Measurements from ENCODE around the gene CSGALNACT2.

The CSGALNACT2 gene

DNA sequence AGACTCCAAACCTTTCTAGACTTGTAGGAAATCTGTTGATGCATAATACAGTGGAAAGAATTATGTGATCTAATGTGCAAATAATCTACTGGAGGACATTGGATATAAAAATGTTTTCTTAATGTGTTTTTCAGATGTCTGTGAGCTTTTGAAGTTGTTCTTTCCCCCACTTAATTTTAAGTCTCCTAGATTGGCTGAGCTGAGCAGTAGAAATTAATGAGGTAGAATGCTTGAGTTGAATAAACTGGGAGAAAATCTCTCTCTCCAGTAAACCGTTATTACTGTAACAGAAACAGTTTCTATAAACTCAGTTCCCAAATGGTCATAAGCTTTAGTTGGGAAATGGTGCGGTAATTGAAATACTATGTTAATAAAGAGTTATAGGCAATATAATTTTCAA is 15.7 kb downstream of the CSGALNACT2 start:
- H3K9me3 ChIP-seq (ENCODE audit: insufficient read depth, low read length, severe bottlenecking), result no peaks in the 10 kb centered on the region
- H4K20me1 ChIP-seq (ENCODE audit: insufficient read depth, low read length), result peaks cover 38% of the 10 kb centered on the region
- no peak overlapping the region for H2AFZ ChIP-seq (ENCODE audit: low read depth, low read length)
- H3K4me2 ChIP-seq (ENCODE audit: insufficient read depth, low read length), result no peak overlapping the region
- ATAC-seq (ENCODE audit: insufficient read depth, low read depth) (no peak), DNase-seq (no peak)
- H3K36me3 ChIP-seq (ENCODE audit: insufficient read depth, low read length), result no peaks in the 10 kb centered on the region
- no peak overlapping the region for H3K9ac ChIP-seq (ENCODE audit: low read depth, low read length)
- H3K4me1 ChIP-seq (ENCODE audit: insufficient read depth, low read length), result no peaks in the 10 kb centered on the region; the same call in 1 of the 2 replicates
- TF ChIP-seq, protein P1, sequence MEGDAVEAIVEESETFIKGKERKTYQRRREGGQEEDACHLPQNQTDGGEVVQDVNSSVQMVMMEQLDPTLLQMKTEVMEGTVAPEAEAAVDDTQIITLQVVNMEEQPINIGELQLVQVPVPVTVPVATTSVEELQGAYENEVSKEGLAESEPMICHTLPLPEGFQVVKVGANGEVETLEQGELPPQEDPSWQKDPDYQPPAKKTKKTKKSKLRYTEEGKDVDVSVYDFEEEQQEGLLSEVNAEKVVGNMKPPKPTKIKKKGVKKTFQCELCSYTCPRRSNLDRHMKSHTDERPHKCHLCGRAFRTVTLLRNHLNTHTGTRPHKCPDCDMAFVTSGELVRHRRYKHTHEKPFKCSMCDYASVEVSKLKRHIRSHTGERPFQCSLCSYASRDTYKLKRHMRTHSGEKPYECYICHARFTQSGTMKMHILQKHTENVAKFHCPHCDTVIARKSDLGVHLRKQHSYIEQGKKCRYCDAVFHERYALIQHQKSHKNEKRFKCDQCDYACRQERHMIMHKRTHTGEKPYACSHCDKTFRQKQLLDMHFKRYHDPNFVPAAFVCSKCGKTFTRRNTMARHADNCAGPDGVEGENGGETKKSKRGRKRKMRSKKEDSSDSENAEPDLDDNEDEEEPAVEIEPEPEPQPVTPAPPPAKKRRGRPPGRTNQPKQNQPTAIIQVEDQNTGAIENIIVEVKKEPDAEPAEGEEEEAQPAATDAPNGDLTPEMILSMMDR (IDR thresholded peaks at IDR 0.05; ENCODE audit: borderline replicate concordance, extremely low read depth, low read length, poor library complexity, severe bottlenecking), result no peak
- no peak for TF ChIP-seq EZH2 (IDR thresholded peaks at IDR 0.05; ENCODE audit: borderline replicate concordance, low read depth, low read length, severe bottlenecking)
- no peak overlapping the region for H3K4me3 ChIP-seq (ENCODE audit: low read depth in 1 of 2, low read length in 2 of 2)
- H3K27me3 ChIP-seq (ENCODE audit: insufficient read depth, low read length, poor library complexity), result no peaks in the 10 kb centered on the region
- peaks cover 97% of the 10 kb centered on the region for H3K79me2 ChIP-seq (ENCODE audit: insufficient read depth, low read length)
- no peak overlapping the region for H3K27ac ChIP-seq (ENCODE audit: low read length)

DNA sequence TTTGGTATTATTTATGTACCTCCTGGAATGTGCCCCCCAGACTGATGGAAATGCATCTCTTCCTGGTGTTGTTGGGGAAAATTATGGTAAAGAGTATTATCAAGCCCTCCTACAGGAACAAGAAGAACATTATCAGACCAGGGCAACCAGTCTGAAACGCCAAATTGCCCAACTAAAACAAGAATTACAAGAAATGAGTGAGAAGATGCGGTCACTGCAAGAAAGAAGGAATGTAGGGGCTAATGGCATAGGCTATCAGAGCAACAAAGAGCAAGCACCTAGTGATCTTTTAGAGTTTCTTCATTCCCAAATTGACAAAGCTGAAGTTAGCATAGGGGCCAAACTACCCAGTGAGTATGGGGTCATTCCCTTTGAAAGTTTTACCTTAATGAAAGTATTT is 17.0 kb downstream of the CSGALNACT2 start:
- DNase-seq, result no peak
- Histone ChIP-seq H3K27ac (ENCODE audit: low read length) (no peak overlapping the region), H3K36me3 (ENCODE audit: insufficient read depth, low read length) (peaks cover 4% of the 10 kb centered on the region; the same call in 1 of the 2 replicates), H3K9ac (ENCODE audit: low read depth, low read length) (no peak overlapping the region), H3K79me2 (ENCODE audit: insufficient read depth, low read length) (peaks cover 94% of the 10 kb centered on the region), H4K20me1 (ENCODE audit: insufficient read depth, low read length) (peaks cover 33% of the 10 kb centered on the region), H2AFZ (ENCODE audit: low read depth, low read length) (no peak overlapping the region), H3K9me3 (ENCODE audit: insufficient read depth, low read length, severe bottlenecking) (no peaks in the 10 kb centered on the region), H3K4me1 (ENCODE audit: insufficient read depth, low read length) (no peaks in the 10 kb centered on the region; the same call in 1 of the 2 replicates), H3K4me3 (ENCODE audit: low read depth in 1 of 2, low read length in 2 of 2) (no peak overlapping the region), H3K4me2 (ENCODE audit: insufficient read depth, low read length) (no peak overlapping the region), H3K27me3 (ENCODE audit: insufficient read depth, low read length, poor library complexity) (no peaks in the 10 kb centered on the region)
- TF ChIP-seq, protein P1 (IDR thresholded peaks at IDR 0.05; ENCODE audit: borderline replicate concordance, extremely low read depth, low read length, poor library complexity, severe bottlenecking), result no peak
- no peak for TF ChIP-seq EZH2 (IDR thresholded peaks at IDR 0.05; ENCODE audit: borderline replicate concordance, low read depth, low read length, severe bottlenecking)
- ATAC-seq (ENCODE audit: insufficient read depth, low read depth), result no peak

- ATAC-seq (ENCODE audit: insufficient read depth, low read depth), result no peak
- Histone ChIP-seq H3K4me1 (ENCODE audit: insufficient read depth, low read length) (no peaks in the 10 kb centered on the region; the same call in 1 of the 2 replicates), H3K27me3 (ENCODE audit: insufficient read depth, low read length, poor library complexity) (no peaks in the 10 kb centered on the region), H2AFZ (ENCODE audit: low read depth, low read length) (no peak overlapping the region), H3K79me2 (ENCODE audit: insufficient read depth, low read length) (peaks cover 93% of the 10 kb centered on the region), H3K4me3 (ENCODE audit: low read depth in 1 of 2, low read length in 2 of 2) (no peak overlapping the region), H3K4me2 (ENCODE audit: insufficient read depth, low read length) (no peak overlapping the region), H3K9me3 (ENCODE audit: insufficient read depth, low read length, severe bottlenecking) (no peaks in the 10 kb centered on the region), H3K27ac (ENCODE audit: low read length) (no peak overlapping the region), H4K20me1 (ENCODE audit: insufficient read depth, low read length) (peaks cover 33% of the 10 kb centered on the region), H3K36me3 (ENCODE audit: insufficient read depth, low read length) (peaks cover 8% of the 10 kb centered on the region; the same call in 1 of the 2 replicates), H3K9ac (ENCODE audit: low read depth, low read length) (no peak overlapping the region)
- DNase-seq, result no peak
- TF ChIP-seq, protein P1 (IDR thresholded peaks at IDR 0.05; ENCODE audit: borderline replicate concordance, extremely low read depth, low read length, poor library complexity, severe bottlenecking), result no peak
- TF ChIP-seq EZH2 (IDR thresholded peaks at IDR 0.05; ENCODE audit: borderline replicate concordance, low read depth, low read length, severe bottlenecking), result no peak
Observed at GRCh38 chr10:43155741-43156140, 17.5 kb downstream of the CSGALNACT2 start.

All from DND-41 (cell line).